SK-N-SH (cell line): ENCODE measurements around the gene THAP3.
A peak's percentile ranks its signal among the peaks of the same experiment; 100 is the strongest.

ENCODE experiments used
- CHD2 ChIP-seq: fragments of 150-350 bp; IDR thresholded peaks from 2 replicates; pipeline ENCODE4 v1.6.1; 2018; ENCODE audit warnings: low read length; ENCODE audit not compliant: partially characterized antibody
- EP300 ChIP-seq, 2 experiments: IDR thresholded peaks; 2 replicates each; pipeline versions ENCODE4 v1.4.0 to v1.6.1; 2012; ENCODE audit warnings: borderline replicate concordance in 1 of 2, low read depth in 1 of 2, low read length in 1 of 2
- EZH2phosphoT487 ChIP-seq: fragments of 200-600 bp; sonication (generic); IDR thresholded peaks from 2 replicates; pipeline ENCODE4 v1.6.1; 2017; ENCODE audit warnings: low read depth, mixed run types, mild to moderate bottlenecking, antibody characterized with exemption, moderate library complexity, borderline replicate concordance
- GABPA ChIP-seq: IDR thresholded peaks from 2 replicates; pipeline ENCODE4 v1.4.0; 2012; ENCODE audit warnings: low read depth, mild to moderate bottlenecking
- MXI1 ChIP-seq: IDR thresholded peaks from 2 replicates; pipeline ENCODE4 v1.6.1; 2012; ENCODE audit warnings: mild to moderate bottlenecking, low read depth, low read length, improper control_type of control experiment
- POLR2AphosphoS5 ChIP-seq: IDR thresholded peaks from 2 replicates; pipeline ENCODE4 v1.6.1; 2012; ENCODE audit warnings: low read depth, low read length
- RFX5 ChIP-seq: IDR thresholded peaks from 2 replicates; pipeline ENCODE4 v1.6.1; 2012; ENCODE audit warnings: mild to moderate bottlenecking, improper control_type of control experiment, low read length
- YY1 ChIP-seq: IDR thresholded peaks from 2 replicates; pipeline ENCODE4 v1.4.0; 2012; ENCODE audit warnings: low read depth, mild to moderate bottlenecking
- TF ChIP-seq, protein P1 (sequence below): fragments of 200-600 bp; sonication (generic); IDR thresholded peaks from 2 replicates; pipeline ENCODE4 v1.6.1; 2017; ENCODE audit warnings: antibody characterized with exemption, mild to moderate bottlenecking, moderate library complexity
- TF ChIP-seq, protein P2 (sequence below): IDR thresholded peaks from 2 replicates; pipeline ENCODE4 v1.4.0; 2012; ENCODE audit warnings: low read depth
- TF ChIP-seq, protein P3 (sequence below): IDR thresholded peaks from 2 replicates; pipeline ENCODE4 v1.6.1; 2012; ENCODE audit warnings: mild to moderate bottlenecking, low read depth, low read length, moderate library complexity

DNA sequence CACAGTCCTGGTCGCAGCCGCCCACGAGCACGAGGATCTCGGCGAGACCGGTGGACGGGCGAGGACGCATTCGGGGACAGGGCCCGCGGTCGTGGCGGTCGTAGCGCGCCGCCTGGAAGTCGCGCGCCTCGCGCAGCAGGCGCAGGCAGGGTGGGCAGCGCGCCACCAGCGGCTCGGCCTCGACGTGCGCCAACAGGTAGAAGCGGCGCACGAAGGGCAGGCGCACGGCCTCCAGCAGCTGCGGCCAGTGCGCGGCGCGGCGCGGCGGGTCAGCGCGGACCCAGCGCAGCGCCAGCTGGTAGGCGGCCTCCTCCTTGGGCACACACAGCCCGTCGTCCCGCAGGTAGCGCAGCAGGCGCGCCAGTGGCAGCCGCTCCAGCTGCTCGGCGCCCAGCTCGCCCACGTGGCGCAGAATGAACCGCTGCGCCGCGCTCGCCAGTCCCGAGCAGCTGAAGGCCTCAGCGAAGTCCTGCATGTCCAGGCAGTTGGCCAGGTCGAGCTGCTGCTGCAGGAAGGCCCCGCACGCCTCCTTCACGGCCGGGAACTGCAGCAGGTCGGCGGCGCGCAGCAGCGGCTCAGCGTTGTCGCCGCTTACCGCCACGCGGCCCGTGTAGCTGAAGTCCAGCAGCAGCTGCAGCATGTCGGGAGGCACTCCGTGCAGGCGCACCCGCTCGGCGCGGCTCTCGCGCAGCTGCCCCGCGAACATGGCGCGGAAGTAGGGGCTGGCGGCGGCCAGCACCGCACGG is 22.6 kb upstream of the THAP3 start:
- no peak for TF ChIP-seq RFX5
- no peak for TF ChIP-seq YY1
- TF ChIP-seq, protein P1, sequence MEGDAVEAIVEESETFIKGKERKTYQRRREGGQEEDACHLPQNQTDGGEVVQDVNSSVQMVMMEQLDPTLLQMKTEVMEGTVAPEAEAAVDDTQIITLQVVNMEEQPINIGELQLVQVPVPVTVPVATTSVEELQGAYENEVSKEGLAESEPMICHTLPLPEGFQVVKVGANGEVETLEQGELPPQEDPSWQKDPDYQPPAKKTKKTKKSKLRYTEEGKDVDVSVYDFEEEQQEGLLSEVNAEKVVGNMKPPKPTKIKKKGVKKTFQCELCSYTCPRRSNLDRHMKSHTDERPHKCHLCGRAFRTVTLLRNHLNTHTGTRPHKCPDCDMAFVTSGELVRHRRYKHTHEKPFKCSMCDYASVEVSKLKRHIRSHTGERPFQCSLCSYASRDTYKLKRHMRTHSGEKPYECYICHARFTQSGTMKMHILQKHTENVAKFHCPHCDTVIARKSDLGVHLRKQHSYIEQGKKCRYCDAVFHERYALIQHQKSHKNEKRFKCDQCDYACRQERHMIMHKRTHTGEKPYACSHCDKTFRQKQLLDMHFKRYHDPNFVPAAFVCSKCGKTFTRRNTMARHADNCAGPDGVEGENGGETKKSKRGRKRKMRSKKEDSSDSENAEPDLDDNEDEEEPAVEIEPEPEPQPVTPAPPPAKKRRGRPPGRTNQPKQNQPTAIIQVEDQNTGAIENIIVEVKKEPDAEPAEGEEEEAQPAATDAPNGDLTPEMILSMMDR: no peak
- no peak for TF ChIP-seq GABPA
- no peak for TF ChIP-seq EP300 (IDR thresholded peaks at IDR 0.05; ENCODE audit: borderline replicate concordance in 1 of 2, low read depth in 1 of 2, low read length in 1 of 2)
- TF ChIP-seq MXI1: peak; percentile 65
- peak; percentile 23 for TF ChIP-seq CHD2
- TF ChIP-seq, protein P2, sequence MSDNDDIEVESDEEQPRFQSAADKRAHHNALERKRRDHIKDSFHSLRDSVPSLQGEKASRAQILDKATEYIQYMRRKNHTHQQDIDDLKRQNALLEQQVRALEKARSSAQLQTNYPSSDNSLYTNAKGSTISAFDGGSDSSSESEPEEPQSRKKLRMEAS: no peak; the same call in 1 of the 2 replicates
- no peak for TF ChIP-seq EZH2phosphoT487
- TF ChIP-seq POLR2AphosphoS5: no peak
- TF ChIP-seq, protein P3, sequence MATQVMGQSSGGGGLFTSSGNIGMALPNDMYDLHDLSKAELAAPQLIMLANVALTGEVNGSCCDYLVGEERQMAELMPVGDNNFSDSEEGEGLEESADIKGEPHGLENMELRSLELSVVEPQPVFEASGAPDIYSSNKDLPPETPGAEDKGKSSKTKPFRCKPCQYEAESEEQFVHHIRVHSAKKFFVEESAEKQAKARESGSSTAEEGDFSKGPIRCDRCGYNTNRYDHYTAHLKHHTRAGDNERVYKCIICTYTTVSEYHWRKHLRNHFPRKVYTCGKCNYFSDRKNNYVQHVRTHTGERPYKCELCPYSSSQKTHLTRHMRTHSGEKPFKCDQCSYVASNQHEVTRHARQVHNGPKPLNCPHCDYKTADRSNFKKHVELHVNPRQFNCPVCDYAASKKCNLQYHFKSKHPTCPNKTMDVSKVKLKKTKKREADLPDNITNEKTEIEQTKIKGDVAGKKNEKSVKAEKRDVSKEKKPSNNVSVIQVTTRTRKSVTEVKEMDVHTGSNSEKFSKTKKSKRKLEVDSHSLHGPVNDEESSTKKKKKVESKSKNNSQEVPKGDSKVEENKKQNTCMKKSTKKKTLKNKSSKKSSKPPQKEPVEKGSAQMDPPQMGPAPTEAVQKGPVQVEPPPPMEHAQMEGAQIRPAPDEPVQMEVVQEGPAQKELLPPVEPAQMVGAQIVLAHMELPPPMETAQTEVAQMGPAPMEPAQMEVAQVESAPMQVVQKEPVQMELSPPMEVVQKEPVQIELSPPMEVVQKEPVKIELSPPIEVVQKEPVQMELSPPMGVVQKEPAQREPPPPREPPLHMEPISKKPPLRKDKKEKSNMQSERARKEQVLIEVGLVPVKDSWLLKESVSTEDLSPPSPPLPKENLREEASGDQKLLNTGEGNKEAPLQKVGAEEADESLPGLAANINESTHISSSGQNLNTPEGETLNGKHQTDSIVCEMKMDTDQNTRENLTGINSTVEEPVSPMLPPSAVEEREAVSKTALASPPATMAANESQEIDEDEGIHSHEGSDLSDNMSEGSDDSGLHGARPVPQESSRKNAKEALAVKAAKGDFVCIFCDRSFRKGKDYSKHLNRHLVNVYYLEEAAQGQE: no peak
